Hippocampal formation (tissue), 2 donors: ENCODE results near the gene ARAP1.

Source experiments
- DNase-seq, 2 donors: peaks; one replicate each; lab custom pipeline; 2025; lab: John Stamatoyannopoulos, UW

The ARAP1 gene

GRCh38 chr11:72724021-72724551 lies 28.1 kb downstream of the ARAP1 start:
- no peak for DNase-seq

GRCh38 chr11:72723508-72723907 lies 28.7 kb downstream of the ARAP1 start:
- no peak for DNase-seq

- DNase-seq: peak; percentile 75 to 83
Observed at GRCh38 chr11:72722050-72722748, 30.0 kb downstream of the ARAP1 start.

GRCh38 chr11:72721689-72722049 lies 30.5 kb downstream of the ARAP1 start:
- DNase-seq: no peak

- no peak for DNase-seq
Observed at GRCh38 chr11:72721276-72721675, 30.9 kb downstream of the ARAP1 start.

GRCh38 chr11:72720784-72721183 lies 31.4 kb downstream of the ARAP1 start:
- no peak for DNase-seq

- peak in 1 of 2 donors; percentile 24 for DNase-seq
Observed at GRCh38 chr11:72720047-72720446, 32.2 kb downstream of the ARAP1 start.

- no peak for DNase-seq
Observed at GRCh38 chr11:72719551-72719950, 32.7 kb downstream of the ARAP1 start.

GRCh38 chr11:72719144-72719543 lies 33.1 kb downstream of the ARAP1 start:
- DNase-seq: no peak

- no peak for DNase-seq
Observed at GRCh38 chr11:72718101-72718501, 34.1 kb downstream of the ARAP1 start.

GRCh38 chr11:72716788-72717435 lies 35.3 kb downstream of the ARAP1 start:
- no peak for DNase-seq

GRCh38 chr11:72716290-72716689 lies 35.9 kb downstream of the ARAP1 start:
- DNase-seq: peak in 1 of 2 donors; percentile 45

GRCh38 chr11:72712841-72713240 lies 39.4 kb downstream of the ARAP1 start:
- DNase-seq: no peak

- peak; percentile 35 to 56 for DNase-seq
Observed at GRCh38 chr11:72712168-72712751, 39.9 kb downstream of the ARAP1 start.

- no peak for DNase-seq
Observed at GRCh38 chr11:72711141-72711540, 41.1 kb downstream of the ARAP1 start.

GRCh38 chr11:72710278-72710677 lies 41.9 kb downstream of the ARAP1 start:
- no peak for DNase-seq

- no peak for DNase-seq
Observed at GRCh38 chr11:72709478-72710238, 42.5 kb downstream of the ARAP1 start.

GRCh38 chr11:72707032-72707431 lies 45.2 kb downstream of the ARAP1 start:
- no peak for DNase-seq

- no peak for DNase-seq
Observed at GRCh38 chr11:72706579-72706978, 45.6 kb downstream of the ARAP1 start.

GRCh38 chr11:72705442-72706365 lies 46.5 kb downstream of the ARAP1 start:
- no peak for DNase-seq

GRCh38 chr11:72704783-72705265 lies 47.4 kb downstream of the ARAP1 start:
- no peak for DNase-seq
